GM19240 (cell line): Measurements from ENCODE around the gene NLK.

Source experiments
- DNase-seq: peaks from one replicate; pipeline ENCODE4 v3.0.0; 2011; ENCODE audit warnings: low spot score; ENCODE audit not compliant: insufficient read length

The NLK gene

GRCh38 chr17:28040406-28040805 is 2.1 kb upstream of the NLK start:
- no peak for DNase-seq

DNA sequence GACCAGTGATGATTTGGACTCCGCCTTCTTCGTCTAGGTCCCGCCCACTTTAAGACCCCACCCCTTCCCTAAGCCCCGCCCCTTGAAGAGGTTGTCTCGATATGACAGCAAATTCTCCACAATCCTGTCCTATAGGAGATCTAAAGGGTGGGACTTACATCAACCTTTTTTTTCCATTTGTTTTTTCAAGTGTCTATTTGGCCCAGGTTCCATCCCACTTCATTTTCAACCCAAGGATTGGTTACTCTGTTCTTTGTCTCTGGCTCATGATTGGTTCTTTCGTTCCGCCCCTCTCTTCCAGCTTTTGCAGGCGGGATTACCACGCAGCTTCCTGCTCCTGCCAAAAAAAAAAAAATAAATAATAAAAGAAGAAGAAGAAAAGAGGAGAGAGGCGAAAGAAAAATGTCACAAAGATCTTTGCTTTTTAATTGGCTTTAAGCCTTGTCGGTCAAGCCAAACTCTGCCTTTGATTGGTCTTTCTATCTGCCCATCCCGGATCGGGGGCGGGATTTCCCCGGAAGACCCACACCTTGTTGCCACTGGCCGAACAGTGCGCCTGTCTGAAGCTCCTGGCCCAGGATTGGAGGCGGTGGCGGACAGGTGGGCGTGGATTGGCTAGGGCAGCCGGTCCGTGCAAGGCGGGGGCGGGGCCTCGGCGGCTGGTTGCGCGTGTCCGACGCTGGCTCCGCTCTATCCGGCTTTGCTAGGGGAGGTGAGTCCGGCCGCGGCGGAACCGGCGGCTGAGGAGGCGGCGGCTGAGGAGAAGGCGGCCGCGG is 1.2 kb upstream of the NLK start:
- peak; percentile 90 for DNase-seq

GRCh38 chr17:28041844-28042656 is 427 bp upstream of the NLK start:
- no peak for DNase-seq

DNA sequence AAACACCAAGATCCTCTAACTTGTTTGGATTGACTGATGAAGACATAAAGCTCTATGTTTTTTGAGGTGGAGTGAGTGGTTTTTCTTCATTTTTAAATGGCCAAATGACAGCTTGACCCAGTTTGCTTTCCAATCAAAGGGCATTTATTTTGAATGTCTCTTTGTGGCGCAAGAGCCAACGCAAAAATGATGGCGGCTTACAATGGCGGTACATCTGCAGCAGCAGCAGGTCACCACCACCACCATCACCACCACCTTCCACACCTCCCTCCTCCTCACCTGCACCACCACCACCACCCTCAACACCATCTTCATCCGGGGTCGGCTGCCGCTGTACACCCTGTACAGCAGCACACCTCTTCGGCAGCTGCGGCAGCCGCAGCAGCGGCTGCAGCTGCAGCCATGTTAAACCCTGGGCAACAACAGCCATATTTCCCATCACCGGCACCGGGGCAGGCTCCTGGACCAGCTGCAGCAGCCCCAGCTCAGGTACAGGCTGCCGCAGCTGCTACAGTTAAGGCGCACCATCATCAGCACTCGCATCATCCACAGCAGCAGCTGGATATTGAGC is 329 bp downstream of the NLK start:
- DNase-seq: no peak

- DNase-seq: no peak
Measured at GRCh38 chr17:28043296-28043695, 819 bp downstream of the NLK start.

DNA sequence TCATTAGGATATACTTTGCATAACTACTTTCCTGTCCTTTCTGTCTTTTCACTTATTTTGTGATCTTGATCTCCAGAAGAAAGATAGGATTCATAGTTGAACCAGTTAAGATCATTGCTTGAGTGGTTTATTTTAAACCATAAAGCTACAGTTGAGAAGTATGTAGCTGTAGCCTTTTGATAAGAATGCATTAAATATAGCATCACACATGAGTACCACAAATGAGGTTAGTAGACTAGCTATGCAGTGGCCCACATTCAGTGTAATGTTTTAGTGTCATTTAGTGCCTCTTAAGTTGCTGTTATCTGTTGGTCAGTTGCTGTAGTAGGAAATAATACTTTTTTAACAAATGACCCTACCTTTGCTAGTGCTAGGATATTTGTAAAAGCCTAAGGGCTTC is 1.3 kb downstream of the NLK start:
- no peak for DNase-seq

DNA sequence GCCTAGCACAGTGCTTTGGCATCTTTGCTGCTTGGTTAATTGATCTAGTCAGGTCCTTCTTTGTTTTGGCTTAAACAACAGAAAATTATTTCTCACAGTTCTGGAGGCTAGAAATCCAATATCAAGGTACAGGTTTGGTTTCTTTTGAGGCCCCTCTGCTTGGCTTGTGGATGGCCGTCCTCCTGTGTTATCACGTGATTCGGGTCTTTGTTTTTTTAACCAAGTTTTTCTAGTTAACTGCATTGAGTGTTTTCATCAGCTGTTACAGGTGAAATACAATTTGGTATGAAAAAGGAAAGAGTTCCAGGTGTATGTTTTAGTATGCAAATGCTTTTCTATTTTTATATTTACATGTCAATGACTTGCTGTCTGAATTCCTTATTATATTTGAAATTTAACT is 2.8 kb downstream of the NLK start:
- no peak for DNase-seq

- no peak for DNase-seq
Measured at GRCh38 chr17:28046034-28046825, 3.8 kb downstream of the NLK start.

DNA sequence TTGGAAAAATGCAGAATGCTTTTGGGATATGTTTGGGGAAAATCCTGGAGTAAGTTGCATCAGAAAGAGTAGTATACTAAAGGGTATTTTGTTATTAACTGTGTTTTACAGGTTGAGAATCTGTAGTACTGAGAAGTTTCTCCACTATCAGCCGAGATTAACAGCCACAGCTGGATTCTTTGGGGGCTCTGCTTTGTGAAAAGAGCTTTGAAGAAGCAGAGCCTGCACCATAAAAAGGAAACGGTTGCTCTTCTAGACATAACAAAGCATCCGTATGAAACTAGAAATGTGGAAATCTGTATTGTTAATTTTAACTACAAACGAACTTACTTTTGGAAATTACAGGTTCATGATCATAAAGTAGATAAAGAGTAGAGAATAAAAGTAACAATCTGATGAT is 5.3 kb downstream of the NLK start:
- no peak for DNase-seq

DNA sequence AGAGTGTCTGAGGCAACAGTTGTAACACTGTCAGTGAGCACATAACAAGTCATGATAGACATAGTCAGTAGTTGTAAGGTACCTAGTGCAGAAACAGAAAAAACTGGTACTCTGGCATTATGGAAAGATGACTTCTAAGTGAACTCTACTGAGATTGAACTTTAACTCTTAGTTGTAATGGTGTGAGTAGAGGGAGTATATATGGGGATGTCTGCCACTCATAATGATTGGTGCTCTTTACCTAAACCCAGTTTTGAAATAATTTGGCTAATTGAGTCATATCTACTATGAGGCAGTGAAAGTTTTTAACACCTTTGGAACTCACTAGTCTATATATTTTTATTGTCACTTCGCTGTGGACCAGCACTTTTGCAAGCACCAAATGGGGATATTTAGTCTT is 6.6 kb downstream of the NLK start:
- DNase-seq: no peak

- DNase-seq: no peak
Measured at GRCh38 chr17:28053044-28053670, 10.7 kb downstream of the NLK start.

- DNase-seq: no peak
Measured at GRCh38 chr17:28053725-28054124, 11.2 kb downstream of the NLK start.

- no peak for DNase-seq
Measured at GRCh38 chr17:28055546-28056275, 13.2 kb downstream of the NLK start.

- DNase-seq: no peak
Measured at GRCh38 chr17:28056276-28056620, 13.8 kb downstream of the NLK start.

GRCh38 chr17:28057731-28058246 is 15.3 kb downstream of the NLK start:
- DNase-seq: no peak

- DNase-seq: no peak
Measured at GRCh38 chr17:28059675-28060074, 17.2 kb downstream of the NLK start.

DNA sequence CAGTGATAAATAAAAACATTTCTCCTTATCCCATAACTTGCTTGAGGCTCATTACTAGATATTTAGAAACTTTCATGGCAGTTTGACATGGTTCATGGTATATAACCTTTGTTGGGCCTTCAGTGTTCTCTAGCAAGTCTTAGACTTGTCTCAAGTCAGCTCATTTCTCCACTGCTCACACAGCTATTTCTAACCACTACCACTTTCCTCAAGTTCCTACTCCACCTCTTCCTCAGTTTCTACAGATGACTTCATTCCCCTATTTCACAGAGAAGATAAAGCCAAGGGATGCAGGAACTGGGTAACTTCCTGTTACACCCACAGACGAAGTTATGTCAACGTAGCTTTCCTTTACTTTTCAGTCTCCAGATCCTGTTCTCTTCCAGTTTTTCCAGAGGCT is 23.2 kb downstream of the NLK start:
- DNase-seq: no peak

GRCh38 chr17:28069061-28069460 is 26.6 kb downstream of the NLK start:
- DNase-seq: no peak

DNA sequence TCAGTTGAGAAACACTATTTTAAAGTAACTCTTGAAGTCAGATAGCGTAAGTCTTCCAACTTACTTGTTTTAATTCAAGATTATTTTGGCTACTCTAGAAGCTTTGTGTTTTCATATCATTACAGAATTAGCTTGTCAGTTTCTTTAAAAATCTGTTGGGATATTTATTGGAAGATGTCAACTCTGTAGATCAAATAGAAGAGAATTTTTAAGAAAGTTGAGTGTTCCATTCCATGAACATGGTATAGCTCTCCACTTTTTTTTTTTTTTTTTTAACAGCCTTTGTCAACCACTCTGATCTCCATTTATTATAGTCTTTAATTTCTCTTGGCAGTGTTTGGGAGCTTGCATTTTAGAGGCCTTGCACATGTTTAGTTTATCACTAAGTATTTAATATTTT is 28.7 kb downstream of the NLK start:
- DNase-seq: no peak

GRCh38 chr17:28071891-28072606 is 29.6 kb downstream of the NLK start:
- no peak for DNase-seq
